ENCODE results near the gene ALOX5. TPM values are rescaled to one million over a fixed set of nuclear protein-coding genes. Genes with fewer than 3 reads are reported as not detected.

The ALOX5 gene
- total and polyA plus RNA-seq, 4 donors = 3.2 to 62.5 (median 16.0) TPM

DNA sequence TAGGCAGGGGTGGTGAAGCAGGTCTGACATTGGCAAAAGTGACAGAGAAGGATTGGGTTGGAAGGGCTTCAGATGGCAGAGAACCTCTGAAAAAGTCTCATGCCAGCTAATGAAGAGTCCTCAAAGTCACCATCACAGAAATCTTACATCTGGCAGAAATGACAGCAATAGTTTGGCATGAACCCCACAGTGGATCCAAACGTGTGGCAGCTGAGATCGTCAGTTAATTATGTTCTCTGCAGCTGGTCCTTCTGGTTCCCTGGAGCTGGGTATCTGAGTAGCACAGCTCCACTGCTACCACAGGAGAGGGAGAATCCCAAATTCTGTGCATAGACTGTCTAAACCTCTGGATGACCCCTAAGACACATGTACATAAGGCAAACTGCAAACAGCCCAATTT is 73.4 kb downstream of the ALOX5 start:
- whole genome bisulfite sequencing, 2 donors = 51 to 52% methylated on average over 2 of the region's 2 CpGs
- ATAC-seq (ENCODE audit: low FRiP score) = no peak
- no peaks in the 10 kb centered on the region for H3K4me1 ChIP-seq (ENCODE audit: control insufficient read depth in 1 of 2, insufficient read depth in 2 of 2, low read length in 2 of 2)
- intact Hi-C loops (cut with DNase I) = no loop called here
- DNase-seq = no peak
- H3K27me3 ChIP-seq (ENCODE audit: control insufficient read depth in 1 of 2, insufficient read depth in 2 of 2, low read length in 1 of 2) = no peaks in the 10 kb centered on the region
- no peaks in the 10 kb centered on the region for H3K36me3 ChIP-seq (ENCODE audit: control insufficient read depth in 1 of 2, insufficient read depth in 2 of 2, low read length in 1 of 2)
- H3K4me3 ChIP-seq (ENCODE audit: low read length in 2 of 2) = no peak overlapping the region
- no peak overlapping the region for H3K27ac ChIP-seq (ENCODE audit: low read depth in 1 of 2, low read length in 2 of 2)
- H3K9me3 ChIP-seq (ENCODE audit: control insufficient read depth, low read length) = no peaks in the 10 kb centered on the region

DNA sequence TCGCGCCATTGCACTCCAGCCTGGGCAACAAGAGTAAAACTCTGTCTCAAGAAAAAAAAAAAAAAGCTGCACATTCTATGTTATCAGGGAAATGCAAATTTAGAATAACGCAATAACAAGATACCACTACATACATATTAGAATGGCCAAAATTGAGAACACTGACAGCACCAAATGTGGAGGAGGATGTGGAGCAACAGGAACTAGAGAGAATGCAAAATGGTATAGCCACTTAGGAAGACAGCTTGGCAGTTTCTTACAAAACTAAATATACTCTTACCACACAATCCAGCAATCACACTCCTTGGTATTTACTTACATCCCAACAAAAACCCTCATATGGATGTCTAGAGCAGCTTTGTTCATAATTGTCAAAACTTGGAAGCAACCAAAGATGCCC is 76.8 kb downstream of the ALOX5 start:
- Histone ChIP-seq H3K27ac (ENCODE audit: low read depth in 1 of 2, low read length in 2 of 2) (no peak overlapping the region), H3K4me3 (ENCODE audit: low read length in 2 of 2) (no peak overlapping the region), H3K4me1 (ENCODE audit: control insufficient read depth in 1 of 2, insufficient read depth in 2 of 2, low read length in 2 of 2) (no peaks in the 10 kb centered on the region), H3K36me3 (ENCODE audit: control insufficient read depth in 1 of 2, insufficient read depth in 2 of 2, low read length in 1 of 2) (no peaks in the 10 kb centered on the region), H3K9me3 (ENCODE audit: control insufficient read depth, low read length) (no peaks in the 10 kb centered on the region), H3K27me3 (ENCODE audit: control insufficient read depth in 1 of 2, insufficient read depth in 2 of 2, low read length in 1 of 2) (no peaks in the 10 kb centered on the region)
- intact Hi-C loops (cut with DNase I) = no loop called here
- no peak for DNase-seq
- WGBS, 2 donors = 95 to 97% methylated on average over 3 of the region's 3 CpGs
- ATAC-seq (ENCODE audit: low FRiP score) = no peak

DNA sequence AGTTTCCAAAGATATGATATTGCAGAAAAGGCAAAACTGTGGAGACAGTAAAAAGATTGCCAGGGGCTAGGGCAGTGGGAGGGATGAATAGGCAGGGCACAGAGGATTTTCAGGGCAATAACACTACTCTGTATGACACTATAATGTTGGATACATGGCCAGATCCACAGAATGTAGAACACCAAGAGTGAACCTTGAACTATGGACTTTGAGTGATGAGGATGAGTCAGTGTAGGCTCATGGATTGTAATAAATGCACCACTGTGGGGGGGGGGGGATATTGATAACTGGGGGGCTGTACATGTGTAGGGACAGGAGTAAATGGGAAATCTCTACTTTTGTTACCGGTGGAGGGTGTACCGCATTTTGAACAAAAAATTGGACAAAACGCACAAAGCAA is 77.4 kb downstream of the ALOX5 start:
- 93 to 96% methylated on average over 3 of the region's 3 CpGs for WGBS, 2 donors
- intact Hi-C loops (cut with DNase I) = no loop called here
- DNase-seq = no peak
- no peaks in the 10 kb centered on the region for H3K4me1 ChIP-seq (ENCODE audit: control insufficient read depth in 1 of 2, insufficient read depth in 2 of 2, low read length in 2 of 2)
- no peaks in the 10 kb centered on the region for H3K9me3 ChIP-seq (ENCODE audit: control insufficient read depth, low read length)
- no peaks in the 10 kb centered on the region for H3K27me3 ChIP-seq (ENCODE audit: control insufficient read depth in 1 of 2, insufficient read depth in 2 of 2, low read length in 1 of 2)
- no peak overlapping the region for H3K4me3 ChIP-seq (ENCODE audit: low read length in 2 of 2)
- H3K36me3 ChIP-seq (ENCODE audit: control insufficient read depth in 1 of 2, insufficient read depth in 2 of 2, low read length in 1 of 2) = no peaks in the 10 kb centered on the region
- no peak for ATAC-seq (ENCODE audit: low FRiP score)
- H3K27ac ChIP-seq (ENCODE audit: low read depth in 1 of 2, low read length in 2 of 2) = no peak overlapping the region

DNA sequence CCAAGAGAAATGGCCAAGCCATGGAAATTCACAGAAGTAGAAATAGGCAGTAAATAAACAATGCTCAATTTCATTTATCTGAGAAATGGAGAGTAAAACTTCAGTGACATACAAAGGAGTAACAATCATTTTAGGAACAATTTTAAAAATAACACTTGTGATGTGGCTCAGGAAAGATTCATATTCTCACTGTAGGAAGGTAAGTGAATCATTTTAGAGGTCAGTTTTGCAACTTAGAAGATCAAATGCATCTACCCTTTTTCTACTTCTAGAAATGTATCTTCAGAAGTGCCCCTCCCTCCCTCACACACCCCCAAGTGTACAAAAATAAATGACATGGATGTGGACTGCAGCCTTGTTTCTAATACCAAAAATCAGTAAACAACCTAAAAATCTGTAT is 78.3 kb downstream of the ALOX5 start:
- no peak for DNase-seq
- Histone ChIP-seq H3K36me3 (ENCODE audit: control insufficient read depth in 1 of 2, insufficient read depth in 2 of 2, low read length in 1 of 2) (no peaks in the 10 kb centered on the region), H3K27ac (ENCODE audit: low read depth in 1 of 2, low read length in 2 of 2) (no peak overlapping the region), H3K4me3 (ENCODE audit: low read length in 2 of 2) (no peak overlapping the region), H3K4me1 (ENCODE audit: control insufficient read depth in 1 of 2, insufficient read depth in 2 of 2, low read length in 2 of 2) (no peaks in the 10 kb centered on the region), H3K27me3 (ENCODE audit: control insufficient read depth in 1 of 2, insufficient read depth in 2 of 2, low read length in 1 of 2) (no peaks in the 10 kb centered on the region), H3K9me3 (ENCODE audit: control insufficient read depth, low read length) (no peaks in the 10 kb centered on the region)
- no peak for ATAC-seq (ENCODE audit: low FRiP score)
- intact Hi-C loops (cut with DNase I) = no loop called here

DNA sequence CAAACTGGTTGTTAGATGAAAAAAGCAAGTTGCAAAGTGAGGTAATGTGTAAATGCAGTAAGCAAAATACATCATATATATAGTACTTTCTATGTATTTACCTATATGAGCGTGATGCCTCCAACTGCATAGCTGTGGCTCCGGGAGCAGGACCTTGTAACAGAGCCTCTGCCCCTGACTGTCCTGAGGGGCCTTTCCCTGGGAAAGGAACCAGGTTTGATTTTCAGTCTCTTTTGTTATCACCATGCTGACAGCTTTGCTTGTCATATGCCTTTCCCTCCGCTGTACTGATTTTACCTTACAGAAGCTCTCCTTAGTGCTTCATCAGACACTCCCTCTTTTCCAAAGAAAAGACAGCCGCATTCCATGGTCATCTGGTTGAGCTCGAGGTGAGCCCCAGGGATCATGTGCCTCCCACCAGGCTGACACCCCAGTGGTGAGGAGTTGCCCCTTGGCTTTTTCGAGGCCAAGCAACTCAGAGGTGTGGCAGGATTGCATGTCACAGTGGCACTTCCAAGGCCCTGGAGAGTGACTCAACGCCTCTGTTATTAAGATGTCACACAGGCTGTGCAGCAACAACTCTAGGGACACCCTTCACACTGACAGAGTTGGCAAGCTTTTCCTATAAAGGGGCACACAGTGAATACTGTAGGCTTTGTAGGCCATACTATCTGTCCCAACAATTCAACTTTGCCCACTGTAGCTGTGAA is 78.9 kb downstream of the ALOX5 start:
- Histone ChIP-seq H3K36me3 (ENCODE audit: control insufficient read depth in 1 of 2, insufficient read depth in 2 of 2, low read length in 1 of 2) (peaks cover 0 to 2% of the 10 kb centered on the region in 2 donors), H3K27ac (ENCODE audit: low read depth in 1 of 2, low read length in 2 of 2) (no peak overlapping the region), H3K4me1 (ENCODE audit: control insufficient read depth in 1 of 2, insufficient read depth in 2 of 2, low read length in 2 of 2) (no peaks in the 10 kb centered on the region), H3K9me3 (ENCODE audit: control insufficient read depth, low read length) (no peaks in the 10 kb centered on the region), H3K27me3 (ENCODE audit: control insufficient read depth in 1 of 2, insufficient read depth in 2 of 2, low read length in 1 of 2) (no peaks in the 10 kb centered on the region), H3K4me3 (ENCODE audit: low read length in 2 of 2) (no peak overlapping the region)
- ATAC-seq (ENCODE audit: low FRiP score) (peak; percentile 36), DNase-seq (no peak)
- WGBS, 2 donors = 82 to 84% methylated on average over 7 of the region's 7 CpGs
- intact Hi-C loops (cut with DNase I) = no loop called here

DNA sequence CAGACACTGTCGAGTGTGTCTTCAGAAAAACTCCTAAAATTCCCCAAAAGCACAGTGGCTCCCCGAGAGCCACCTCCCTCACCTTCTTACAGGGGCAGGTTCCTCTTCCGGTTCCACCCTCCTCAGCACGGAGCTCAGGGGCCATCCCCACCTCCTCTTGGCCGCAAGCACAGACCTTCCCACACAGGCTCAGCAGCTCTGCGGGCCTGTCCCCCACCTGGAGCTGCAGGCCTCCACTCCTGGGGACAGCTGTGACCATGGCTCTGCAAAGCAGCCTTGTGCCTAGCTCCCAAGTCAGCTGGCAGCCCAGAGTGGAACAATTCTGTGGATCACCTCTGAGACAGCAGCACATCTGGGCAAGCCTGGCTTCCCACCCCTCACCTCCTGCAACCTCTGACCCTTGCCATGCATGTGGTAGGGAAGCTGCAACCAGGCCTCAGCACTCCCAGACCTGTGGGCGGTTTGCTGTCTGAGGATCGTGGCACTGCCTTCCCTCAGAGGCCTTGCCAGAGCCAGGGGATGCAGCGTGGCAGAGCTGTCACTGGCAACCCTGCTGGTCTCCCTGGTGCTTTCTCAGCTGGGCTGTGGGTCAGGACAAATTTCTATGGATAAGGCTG is 79.7 kb downstream of the ALOX5 start:
- ATAC-seq (ENCODE audit: low FRiP score) (no peak), DNase-seq (no peak)
- Histone ChIP-seq H3K9me3 (ENCODE audit: control insufficient read depth, low read length) (no peaks in the 10 kb centered on the region), H3K4me3 (ENCODE audit: low read length in 2 of 2) (no peak overlapping the region), H3K27ac (ENCODE audit: low read depth in 1 of 2, low read length in 2 of 2) (no peak overlapping the region), H3K27me3 (ENCODE audit: control insufficient read depth in 1 of 2, insufficient read depth in 2 of 2, low read length in 1 of 2) (no peaks in the 10 kb centered on the region), H3K36me3 (ENCODE audit: control insufficient read depth in 1 of 2, insufficient read depth in 2 of 2, low read length in 1 of 2) (peaks cover 0 to 2% of the 10 kb centered on the region in 2 donors), H3K4me1 (ENCODE audit: control insufficient read depth in 1 of 2, insufficient read depth in 2 of 2, low read length in 2 of 2) (no peaks in the 10 kb centered on the region)
- intact Hi-C loops (cut with DNase I) = no loop called here
- WGBS, 2 donors = 91 to 92% methylated on average over 9 of the region's 9 CpGs

DNA sequence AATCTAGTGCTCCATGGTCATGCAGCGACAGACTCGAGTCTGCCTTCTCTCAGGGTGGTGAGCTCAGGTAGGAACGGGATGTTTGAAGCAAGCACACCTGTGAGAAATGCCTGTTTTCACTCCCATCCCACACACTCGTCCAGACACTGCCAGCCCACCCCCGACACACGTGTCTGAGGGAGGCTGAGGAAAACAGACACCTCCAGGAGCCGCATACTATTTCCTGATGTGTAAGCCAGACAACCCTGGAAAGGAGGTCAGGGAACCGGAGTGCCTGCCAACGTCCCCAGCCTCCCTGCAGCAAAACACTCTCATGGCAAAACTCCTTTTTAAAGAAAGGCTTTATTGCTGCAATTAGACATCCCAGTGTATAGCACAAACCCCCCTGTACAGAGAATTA is 80.2 kb downstream of the ALOX5 start:
- Histone ChIP-seq H3K27me3 (ENCODE audit: control insufficient read depth in 1 of 2, insufficient read depth in 2 of 2, low read length in 1 of 2) (no peaks in the 10 kb centered on the region), H3K4me3 (ENCODE audit: low read length in 2 of 2) (no peak overlapping the region), H3K27ac (ENCODE audit: low read depth in 1 of 2, low read length in 2 of 2) (no peak overlapping the region), H3K36me3 (ENCODE audit: control insufficient read depth in 1 of 2, insufficient read depth in 2 of 2, low read length in 1 of 2) (peaks cover 0 to 5% of the 10 kb centered on the region in 2 donors), H3K4me1 (ENCODE audit: control insufficient read depth in 1 of 2, insufficient read depth in 2 of 2, low read length in 2 of 2) (no peaks in the 10 kb centered on the region), H3K9me3 (ENCODE audit: control insufficient read depth, low read length) (no peaks in the 10 kb centered on the region)
- intact Hi-C loops (cut with DNase I) = no loop called here
- WGBS, 2 donors = 59 to 63% methylated on average over 9 of the region's 9 CpGs
- no peak for ATAC-seq (ENCODE audit: low FRiP score)
- no peak for DNase-seq

DNA sequence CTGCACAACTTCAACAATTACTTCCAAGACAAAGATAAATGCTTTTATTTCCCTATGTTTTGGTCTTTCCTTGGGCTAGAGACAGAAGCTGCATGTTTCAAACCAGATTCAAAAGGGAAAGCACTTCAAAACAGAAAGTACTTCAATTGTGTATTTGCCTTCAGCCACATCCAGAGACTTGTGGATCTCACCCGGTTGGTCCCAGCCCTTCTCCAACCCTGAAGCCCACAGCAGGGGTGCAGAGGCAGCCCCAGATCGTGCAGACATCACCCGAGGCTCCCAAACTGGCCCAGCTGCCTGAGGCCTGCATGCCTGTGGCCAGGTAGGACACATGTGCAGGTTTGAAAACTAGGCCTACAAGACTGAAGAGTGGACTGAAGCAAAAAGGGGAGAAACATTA is 80.8 kb downstream of the ALOX5 start:
- intact Hi-C loops (cut with DNase I) = no loop called here
- Histone ChIP-seq H3K4me3 (ENCODE audit: low read length in 2 of 2) (no peak overlapping the region), H3K36me3 (ENCODE audit: control insufficient read depth in 1 of 2, insufficient read depth in 2 of 2, low read length in 1 of 2) (peaks cover 0 to 5% of the 10 kb centered on the region in 2 donors), H3K27ac (ENCODE audit: low read depth in 1 of 2, low read length in 2 of 2) (no peak overlapping the region), H3K27me3 (ENCODE audit: control insufficient read depth in 1 of 2, insufficient read depth in 2 of 2, low read length in 1 of 2) (no peaks in the 10 kb centered on the region), H3K4me1 (ENCODE audit: control insufficient read depth in 1 of 2, insufficient read depth in 2 of 2, low read length in 2 of 2) (no peaks in the 10 kb centered on the region), H3K9me3 (ENCODE audit: control insufficient read depth, low read length) (no peaks in the 10 kb centered on the region)
- 74 to 76% methylated on average over 3 of the region's 3 CpGs for WGBS, 2 donors
- no peak for DNase-seq
- ATAC-seq (ENCODE audit: low FRiP score) = no peak

DNA sequence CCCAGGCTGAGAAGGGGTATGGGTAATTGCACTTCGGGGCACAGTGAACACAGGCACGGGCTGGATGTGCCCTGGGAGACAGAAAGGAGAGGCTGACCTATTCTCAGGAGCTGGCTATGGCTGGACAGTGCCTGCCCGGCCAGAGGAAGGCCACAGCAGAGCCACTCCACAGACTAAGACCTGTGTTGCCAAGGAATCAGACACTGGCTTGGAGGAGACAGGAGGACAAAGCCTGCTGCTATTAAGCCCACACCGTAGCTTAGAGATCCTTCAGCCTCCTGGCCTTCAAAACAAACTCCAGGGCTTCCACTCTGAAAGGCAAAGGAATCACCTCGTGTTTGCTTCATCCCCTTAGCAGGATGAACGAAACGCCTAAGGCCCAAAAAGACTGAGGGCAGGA is 82.2 kb downstream of the ALOX5 start:
- H3K27me3 ChIP-seq (ENCODE audit: control insufficient read depth in 1 of 2, insufficient read depth in 2 of 2, low read length in 1 of 2) = no peaks in the 10 kb centered on the region
- H3K36me3 ChIP-seq (ENCODE audit: control insufficient read depth in 1 of 2, insufficient read depth in 2 of 2, low read length in 1 of 2) = peaks cover 0 to 5% of the 10 kb centered on the region in 2 donors
- no peak overlapping the region for H3K4me3 ChIP-seq (ENCODE audit: low read length in 2 of 2)
- no peaks in the 10 kb centered on the region for H3K9me3 ChIP-seq (ENCODE audit: control insufficient read depth, low read length)
- 90 to 91% methylated on average over 7 of the region's 7 CpGs for WGBS, 2 donors
- ATAC-seq (ENCODE audit: low FRiP score) (no peak), DNase-seq (no peak)
- no peaks in the 10 kb centered on the region for H3K4me1 ChIP-seq (ENCODE audit: control insufficient read depth in 1 of 2, insufficient read depth in 2 of 2, low read length in 2 of 2)
- H3K27ac ChIP-seq (ENCODE audit: low read depth in 1 of 2, low read length in 2 of 2) = no peak overlapping the region
- intact Hi-C loops (cut with DNase I) = no loop called here
